PC-3 (cell line): Measurements from ENCODE around the gene DLG2.

Source experiments
- CTCF ChIP-seq: fragments of 300-600 bp; sonication (generic); conservative IDR thresholded peaks from 2 replicates; pipeline ENCODE4 v1.5.1; 2017; ENCODE audit warnings: antibody characterized with exemption, low read depth, mild to moderate bottlenecking, low read length
- EZH2 ChIP-seq: fragments of 300-600 bp; sonication (generic); IDR thresholded peaks from one replicate; pipeline ENCODE4 v1.6.1; 2017; ENCODE audit warnings: antibody characterized with exemption, mild to moderate bottlenecking, low read length; ENCODE audit not compliant: unreplicated experiment

GRCh38 chr11:83643115-83643514, 1984.0 kb downstream of the DLG2 start:
- TF ChIP-seq CTCF (no peak), EZH2 (no peak)
